HG02943 (cell line): ENCODE data around the gene MYLK3.

Experiments
- ATAC-seq: cut with Tn5 transposase; IDR thresholded peaks from one replicate; pipeline ENCODE4 v1.9.1; 2021; ENCODE audit warnings: mild to moderate bottlenecking, low read depth, moderate library complexity; ENCODE audit not compliant: unreplicated experiment

The MYLK3 gene

DNA sequence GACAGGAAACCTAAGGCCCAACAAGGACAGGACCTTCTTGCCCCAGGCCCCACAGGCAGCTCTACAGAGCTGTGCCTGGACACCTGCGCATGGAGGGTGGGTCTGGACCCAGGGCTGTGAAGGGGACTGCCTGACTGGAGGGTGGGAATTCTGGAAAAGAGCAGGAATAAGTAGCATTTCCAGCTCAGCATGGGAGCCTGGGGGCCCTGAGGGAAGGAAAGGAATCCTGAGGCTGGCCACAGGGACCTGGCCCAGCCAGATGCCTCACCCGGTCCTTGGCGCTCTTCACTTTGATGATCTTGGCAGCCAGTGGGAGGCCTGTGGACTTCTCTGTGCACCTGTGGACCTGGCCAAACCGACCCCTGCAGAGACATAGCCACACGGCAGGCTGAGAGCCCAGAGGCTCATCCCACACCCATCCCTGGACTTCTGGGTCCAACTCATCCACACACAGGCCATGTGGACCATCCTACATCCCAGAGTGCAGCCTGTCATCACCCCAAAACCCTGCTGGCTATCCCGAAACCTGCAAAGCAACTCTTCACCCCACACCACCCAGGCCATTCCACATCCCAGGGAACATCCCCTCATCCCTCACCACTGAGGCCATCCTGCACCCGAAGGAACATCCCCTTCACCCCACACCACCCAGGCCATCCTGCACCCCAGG lies 18.7 kb downstream of the MYLK3 start:
- ATAC-seq = no peak

DNA sequence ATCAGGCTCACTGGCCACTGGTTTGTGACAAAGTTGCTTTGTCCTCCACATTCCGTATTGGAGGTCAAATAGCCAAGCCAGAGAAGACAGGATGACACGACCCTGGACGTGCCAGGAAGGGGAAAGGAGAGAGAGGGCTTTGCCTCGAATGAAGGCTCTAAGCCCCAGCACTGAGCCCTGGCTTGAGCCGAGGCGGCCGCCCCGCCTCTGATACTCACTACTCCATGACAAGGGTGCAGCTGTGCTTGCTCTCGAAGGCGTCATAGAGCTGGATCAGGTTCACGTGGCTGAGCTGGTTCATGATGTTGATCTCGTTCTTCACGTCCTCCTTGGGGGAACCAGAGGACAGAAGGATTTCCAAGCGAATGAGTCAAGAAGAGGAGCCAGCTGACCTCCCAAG lies 19.3 kb downstream of the MYLK3 start:
- no peak for ATAC-seq

DNA sequence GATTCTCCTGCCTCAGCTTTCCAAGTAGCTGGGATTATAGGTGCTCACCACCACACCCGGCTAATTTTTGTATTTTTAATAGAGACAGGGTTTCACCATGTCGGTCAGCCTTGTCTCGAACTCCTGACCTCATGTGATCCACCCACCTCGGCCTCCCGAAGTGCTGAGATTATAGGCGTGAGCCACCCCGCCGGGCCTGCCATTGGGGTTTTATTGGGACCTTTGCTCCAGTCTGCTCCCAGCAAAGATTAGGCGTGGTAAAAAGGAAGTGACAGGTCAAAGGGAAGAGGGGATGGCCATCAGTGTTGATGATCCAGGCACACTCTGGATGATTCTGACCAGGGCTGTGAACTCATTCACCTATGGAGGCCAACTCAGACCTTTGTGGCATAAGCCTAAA lies 20.5 kb downstream of the MYLK3 start:
- ATAC-seq = no peak

DNA sequence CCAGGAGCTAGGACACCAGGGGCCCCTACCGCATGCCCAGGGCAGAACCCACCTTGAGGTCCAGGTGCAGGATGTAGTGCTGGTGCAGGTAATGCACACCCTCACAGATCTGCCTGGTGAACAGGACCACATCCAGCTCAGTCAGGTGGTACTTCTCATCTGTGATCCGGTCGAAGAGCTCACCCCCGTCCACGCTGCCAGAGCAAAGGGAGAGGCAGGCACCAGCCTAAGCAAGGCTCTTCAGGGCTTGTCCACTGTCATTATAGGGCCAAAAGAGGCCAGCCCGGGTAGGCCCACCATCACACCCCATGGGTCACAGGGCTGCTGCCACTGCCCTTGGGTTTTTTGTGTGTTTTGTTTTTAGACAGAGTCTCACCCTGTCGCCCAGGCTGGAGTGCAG lies 21.0 kb downstream of the MYLK3 start:
- no peak for ATAC-seq

DNA sequence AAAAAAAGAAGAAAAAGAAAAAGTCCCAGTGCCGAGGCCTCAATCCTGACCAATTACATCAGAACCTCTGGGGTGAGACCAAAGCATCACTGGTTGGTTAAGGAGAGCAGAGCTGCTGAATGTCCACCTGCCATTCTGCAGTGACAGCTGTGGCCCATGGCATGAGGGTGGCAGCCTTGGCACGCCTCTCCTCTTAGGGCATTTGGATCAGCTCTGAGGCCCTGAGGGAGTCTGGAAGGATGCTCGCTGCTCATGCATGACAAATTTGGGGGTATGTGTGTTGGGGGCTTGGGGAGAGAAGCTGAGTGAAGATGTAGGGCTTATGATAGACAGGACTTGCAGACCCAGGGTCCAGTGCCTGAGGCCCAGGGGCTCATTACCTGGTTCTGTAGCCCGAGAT lies 26.3 kb downstream of the MYLK3 start:
- no peak for ATAC-seq

DNA sequence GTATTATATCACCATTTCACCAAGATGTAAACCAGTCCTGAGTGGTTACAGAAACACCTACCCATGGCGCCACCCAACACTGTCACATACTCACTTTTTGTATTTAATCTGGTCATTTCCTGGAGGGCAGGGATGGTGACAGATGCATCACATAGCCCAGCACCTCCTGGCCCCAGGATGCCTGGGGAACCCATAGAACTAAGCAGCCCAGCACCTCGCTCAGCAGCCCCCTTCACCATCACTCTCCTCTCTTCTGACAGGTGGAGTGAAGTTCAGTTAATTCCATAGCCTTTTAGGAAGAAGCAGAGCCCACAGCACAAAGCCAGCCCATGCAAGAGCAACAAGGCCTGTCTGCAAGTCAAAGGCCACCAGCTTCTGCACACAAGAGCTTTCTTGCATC lies 27.5 kb downstream of the MYLK3 start:
- ATAC-seq = no peak

DNA sequence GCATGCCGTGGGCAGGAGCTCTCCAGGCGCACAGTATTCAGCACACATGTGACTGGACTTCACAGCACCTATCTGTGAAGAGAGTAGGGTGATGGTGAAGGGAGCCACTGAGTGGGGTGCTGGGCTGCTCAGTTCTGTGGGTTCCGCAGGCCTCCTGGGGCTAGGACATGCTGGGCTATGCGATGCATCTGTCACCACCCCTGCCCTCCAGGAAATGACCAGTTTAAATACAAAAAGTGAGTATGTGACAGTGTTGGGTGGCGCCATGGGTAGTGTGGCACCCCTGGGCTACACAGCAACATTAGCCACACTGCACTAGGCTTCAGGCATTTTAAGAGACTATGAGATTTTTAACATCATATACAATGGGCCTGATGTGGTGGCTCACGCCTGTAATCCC lies 28.6 kb downstream of the MYLK3 start:
- ATAC-seq = no peak

DNA sequence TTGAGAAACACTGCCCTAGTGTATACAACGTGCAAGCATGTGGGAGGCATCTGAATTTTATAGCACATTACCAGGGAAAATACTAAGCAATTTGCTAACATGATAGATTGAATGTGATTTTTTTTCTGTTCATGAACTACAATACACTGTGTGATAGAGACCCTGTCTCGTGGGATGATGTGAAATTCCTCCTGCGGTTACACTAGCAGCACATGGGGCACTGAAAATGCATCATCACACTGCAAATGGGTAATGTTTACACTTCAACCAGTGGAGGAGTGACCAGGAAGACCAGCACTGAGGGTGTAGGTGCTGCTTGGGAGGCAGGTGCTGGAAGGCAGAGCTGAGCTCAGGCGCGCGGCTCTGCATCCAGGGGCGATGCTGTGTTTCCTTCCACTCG lies 29.9 kb downstream of the MYLK3 start:
- ATAC-seq = no peak

DNA sequence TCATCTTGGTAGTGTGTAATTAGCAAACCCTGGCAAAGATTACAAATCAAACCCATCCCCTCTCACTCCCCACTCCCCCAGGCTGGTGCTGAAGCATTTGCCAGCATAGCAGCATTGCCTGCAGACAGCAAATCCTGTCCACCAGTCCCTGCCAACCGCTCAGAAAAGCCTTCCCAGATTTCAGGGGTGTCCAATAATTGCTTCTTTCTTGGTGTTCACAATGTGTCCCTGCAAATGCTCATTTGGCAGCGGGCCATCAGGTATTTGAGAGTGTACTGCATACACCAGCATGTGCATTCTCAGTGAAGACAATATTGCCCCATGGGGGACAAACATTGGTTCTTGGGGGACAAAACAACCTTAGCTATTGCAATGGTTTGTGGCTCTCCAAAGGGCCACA lies 30.5 kb downstream of the MYLK3 start:
- no peak for ATAC-seq

DNA sequence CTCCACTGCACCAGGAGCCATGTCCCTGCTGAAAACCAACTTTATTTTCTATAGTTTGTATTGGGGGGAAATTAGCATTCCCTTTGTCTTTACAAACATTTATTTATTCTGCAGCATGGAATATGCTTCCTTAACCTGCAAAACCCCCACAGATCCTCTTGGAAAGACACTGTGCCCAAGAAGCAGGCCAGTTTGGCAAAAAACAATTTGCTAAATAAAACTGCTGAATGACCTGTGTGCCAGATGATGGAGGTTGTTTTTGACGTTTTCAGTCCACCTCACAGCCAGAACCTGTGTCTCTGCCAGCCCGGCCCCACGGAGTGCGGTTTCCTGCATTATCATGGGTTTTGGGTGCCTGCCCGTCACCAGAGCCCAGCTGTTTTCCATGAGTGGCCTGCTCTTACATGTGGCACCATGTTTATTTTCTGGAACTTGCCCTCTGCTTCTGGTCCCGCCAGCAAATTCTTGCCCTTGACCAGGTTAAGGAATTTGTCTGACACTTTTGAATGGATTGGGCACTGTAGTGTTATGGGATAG lies 32.3 kb downstream of the MYLK3 start:
- no peak for ATAC-seq

DNA sequence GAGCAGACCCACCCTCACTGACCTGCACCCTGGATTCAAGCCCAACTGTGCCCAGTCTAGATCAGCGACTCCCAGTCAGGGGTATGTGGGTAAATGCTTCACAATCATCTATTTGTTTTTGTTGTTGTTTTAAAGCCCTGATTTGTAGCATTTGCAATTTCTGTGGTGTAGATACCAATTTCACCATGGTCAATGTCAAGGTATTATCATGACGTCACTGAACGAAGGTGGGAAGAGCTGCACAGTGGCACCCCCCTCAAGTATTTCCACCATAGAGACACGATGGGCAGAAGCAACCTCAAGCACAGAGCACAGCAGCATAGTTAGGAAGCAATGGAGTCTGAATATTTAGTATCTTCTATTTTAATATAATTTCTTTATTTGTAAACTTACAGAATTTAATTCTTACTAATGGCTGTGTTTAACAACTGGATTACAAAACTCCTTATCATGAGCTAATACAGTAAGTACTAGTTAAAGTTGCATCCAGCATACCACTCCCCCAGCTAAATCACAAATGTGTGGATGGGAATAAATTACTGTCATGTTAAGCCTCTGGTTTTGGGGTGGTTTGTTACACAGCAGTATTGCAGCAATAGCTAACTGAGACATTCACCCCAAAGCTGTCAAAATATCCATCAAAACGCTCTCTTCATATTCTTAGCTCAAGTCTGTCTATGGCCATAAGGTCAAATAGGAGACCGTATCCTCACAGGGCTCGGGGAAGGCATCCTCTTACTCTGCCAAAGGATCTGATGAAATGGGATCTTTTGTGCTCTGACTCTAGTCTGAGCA lies 33.1 kb downstream of the MYLK3 start:
- no peak for ATAC-seq

DNA sequence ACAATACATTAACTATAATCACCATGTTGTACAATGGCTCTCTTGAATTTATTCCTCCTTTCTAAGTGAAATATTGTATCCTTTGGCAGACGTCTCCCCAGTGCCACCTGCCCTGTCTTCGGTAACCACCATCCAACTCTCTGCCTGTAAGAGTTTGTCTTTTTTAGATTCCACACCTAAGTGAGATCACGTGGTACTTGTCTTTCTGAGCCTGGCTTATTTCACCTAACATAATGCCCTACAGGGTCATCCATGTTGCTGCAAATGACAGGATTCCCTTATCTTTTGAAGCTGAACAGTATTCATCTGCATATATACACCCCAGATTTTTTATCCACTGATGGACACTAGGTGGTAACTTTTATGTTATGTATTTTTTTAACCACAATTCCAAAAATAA lies 34.5 kb downstream of the MYLK3 start:
- no peak for ATAC-seq

DNA sequence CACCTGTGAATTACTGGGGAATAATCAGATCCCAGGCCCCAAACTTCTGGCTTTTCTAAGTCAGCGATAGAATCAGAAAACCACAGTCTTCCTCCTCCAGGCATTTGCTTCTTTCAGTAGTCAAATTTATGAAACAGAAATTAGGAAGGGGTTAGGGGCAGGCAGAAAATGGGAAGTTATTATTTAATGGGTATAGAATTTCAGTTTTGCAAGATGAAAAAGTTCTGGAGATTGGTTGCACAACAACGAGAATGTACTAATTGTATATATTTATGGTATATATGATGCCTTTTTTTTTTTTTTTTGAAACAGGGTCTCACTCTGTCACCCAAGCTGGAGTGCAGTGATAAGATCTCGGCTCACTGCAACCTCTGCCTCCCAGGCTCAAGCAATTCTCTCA lies 35.2 kb downstream of the MYLK3 start:
- no peak for ATAC-seq

DNA sequence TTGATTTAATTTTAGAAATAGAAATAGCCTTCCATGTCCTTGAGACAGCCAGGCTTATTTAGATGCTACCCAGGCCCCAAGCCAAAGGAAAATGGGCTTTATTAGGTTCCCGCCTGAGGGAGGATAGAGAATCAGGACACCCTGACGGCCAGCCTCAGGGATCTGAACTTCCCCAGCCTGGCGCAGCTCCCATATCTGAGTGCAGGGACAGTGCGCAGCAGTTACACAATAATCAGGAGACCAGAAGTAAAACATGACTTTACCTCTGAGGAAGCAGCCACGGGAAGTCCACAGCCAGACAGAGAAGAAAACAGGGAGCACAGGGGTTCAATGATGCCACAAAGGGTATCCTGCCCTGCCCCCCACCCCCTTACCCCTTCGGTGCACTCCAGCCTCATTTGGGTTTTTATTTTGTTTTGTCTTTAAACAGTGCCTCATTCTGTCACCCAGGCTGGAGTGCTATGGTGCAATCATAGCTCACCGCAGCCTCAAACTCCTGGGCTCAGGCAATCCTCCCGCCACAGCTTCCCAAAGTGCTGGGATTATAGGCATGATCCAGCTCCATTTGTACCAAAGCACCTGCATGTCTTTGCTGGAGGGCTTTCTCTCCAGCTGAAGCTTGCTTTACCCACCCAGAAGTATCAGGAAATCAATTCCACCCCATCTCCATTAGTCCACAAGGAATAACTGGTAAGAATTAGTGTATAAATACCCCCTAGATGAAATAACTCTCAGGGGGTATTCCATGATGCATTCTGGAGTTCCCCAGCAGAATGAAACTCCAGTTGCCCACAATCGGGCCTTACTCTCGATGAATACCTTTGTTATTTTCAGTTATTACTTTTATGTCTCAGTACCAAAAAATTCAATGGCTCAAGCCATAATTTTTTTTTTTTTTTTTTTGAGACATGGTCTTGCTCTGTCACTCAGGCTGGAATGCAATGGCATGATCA lies 36.8 kb downstream of the MYLK3 start:
- no peak for ATAC-seq

DNA sequence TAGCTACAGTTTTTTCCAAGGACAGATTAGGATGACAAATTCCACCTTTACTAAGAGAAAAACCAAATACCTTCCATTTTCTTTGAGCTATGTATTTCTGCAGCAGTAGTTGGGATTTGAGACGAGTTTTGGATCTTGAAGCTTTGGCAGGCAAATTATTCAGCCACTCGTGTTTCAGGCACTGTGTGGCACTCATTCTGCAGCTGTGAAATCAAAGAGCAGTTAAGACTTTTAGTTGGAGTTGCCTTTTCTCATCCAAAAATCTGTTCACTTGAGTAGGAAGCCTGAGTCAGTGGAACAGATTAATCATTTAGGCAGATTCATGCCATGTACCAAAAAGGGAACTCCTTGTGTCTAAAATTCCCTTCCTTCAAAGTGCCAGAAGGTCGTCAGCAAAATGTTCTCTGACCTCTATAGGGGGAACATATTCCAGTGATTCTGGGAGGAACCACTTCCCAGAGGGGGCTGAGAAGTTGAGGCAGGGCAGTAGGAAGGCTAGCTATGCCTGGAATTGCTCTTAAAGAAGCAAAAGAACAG lies 38.6 kb downstream of the MYLK3 start:
- ATAC-seq = no peak

DNA sequence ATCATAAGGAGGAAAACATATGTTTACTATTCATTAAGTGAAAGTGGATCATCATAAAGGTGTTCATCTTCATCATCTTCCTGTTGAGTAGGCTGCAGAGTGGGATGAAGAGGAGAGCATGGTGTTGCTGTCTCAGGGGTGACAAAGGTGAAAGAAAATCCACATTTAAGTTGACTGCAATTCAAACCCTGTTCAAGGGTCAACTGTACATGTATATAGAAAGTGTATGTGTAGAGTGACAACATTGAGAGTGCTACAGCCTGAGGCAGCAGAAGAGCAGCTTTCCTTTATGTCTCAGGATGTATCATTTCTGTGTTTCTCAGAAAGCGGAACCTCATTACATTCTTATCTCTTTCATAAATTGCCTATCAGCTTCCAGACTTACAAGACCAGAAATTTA lies 41.5 kb downstream of the MYLK3 start:
- no peak for ATAC-seq

DNA sequence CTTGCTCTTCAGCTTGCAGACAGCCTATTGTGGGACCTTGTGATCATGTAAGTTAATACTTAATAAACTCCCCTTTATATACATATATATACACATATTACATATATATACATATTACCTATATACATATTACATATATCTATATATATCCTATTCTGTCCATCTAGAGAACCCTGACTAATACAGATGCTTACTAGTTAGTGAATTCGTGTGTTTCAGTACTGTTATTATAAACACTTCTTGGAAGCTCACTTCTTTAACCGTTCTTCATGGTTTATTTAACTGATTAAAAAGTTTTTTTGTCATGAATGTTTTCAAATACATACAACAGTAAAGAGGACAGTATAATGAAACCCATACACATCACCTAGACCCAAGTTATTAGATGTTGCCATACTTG lies 46.1 kb downstream of the MYLK3 start:
- ATAC-seq = no peak

DNA sequence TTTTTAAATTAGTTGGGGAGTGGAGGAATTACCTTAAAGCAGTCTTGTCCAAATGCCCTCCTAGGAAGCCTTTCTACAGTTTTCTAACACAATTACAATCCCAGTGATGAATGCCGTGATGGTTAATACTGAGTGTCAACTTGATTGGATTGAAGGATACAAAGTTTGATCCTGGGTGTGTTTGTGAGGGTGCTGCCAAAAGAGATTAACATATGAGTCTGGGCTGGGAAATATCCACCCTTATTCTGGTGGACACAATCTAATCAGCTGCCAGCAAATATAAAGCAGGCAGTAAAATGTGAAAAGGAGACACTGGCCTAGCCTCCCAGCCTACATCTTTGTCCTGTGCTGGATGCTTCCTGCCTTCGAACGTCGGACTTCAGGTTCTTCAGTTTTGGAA lies 46.5 kb downstream of the MYLK3 start:
- ATAC-seq = no peak

DNA sequence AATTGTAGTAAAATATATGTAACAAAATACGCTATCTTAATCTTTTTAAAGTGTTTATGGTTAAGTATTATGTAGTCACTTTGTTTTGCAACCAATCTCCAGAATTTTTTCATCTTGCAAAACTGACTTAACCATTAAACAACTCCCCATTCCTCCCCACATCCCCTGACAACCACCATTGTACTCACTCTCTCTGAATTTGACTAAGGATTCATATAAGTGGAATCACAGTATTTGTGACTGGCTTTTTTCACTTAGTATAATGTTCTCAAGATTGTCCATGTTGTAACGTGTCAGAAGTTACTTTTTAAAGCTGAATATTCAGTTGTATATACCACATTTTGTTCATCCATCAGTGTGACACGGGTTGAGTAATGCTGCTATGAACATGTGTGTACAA lies 48.1 kb downstream of the MYLK3 start:
- no peak for ATAC-seq

DNA sequence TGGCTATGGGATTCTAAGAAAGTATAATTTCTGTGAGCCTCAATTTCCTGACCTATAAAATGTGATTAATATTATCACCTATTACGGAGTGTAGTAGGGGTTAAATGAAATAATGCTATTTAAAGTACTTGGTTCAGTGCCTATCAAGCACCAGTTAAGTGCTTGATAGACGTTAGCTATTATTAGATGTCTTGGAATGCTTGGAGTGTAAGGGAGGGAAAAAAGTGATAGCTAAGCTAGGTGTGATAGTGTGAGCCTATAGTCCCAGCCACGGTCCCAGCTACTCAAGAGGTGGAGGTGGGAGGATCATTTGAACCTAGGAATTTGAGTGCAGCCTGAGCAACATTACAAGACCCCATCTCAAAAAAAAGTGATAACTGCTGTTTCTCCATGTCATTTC lies 51.2 kb downstream of the MYLK3 start:
- ATAC-seq = no peak

DNA sequence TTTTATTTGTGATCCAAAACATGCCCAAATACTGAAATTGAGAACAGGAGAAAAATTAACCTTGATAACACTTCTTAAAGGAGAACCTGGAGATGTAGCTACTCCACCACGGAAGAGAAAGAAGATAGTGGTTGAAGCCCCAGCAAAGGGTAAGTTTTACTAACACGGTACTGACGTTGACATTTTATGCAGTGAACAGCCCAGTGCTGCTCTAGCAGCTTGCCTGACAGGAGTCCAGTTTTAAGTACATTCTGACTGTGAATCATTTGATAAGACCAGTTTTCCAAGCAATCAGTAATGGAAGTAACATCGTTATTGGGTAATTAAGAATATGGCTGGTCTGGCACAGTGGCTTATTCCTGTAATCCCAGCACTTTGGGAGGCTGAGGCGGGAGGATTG lies 52.2 kb downstream of the MYLK3 start:
- no peak for ATAC-seq
